IPS DF 6.9 (cell line): ENCODE data around the gene UBR7.
"Not testable (repeated sequence)": the region's sequence is repeated elsewhere in the genome, so short reads cannot be mapped to it uniquely, and the experiment has no call there.

Source experiments
- DNase-seq: peaks from one replicate; pipeline ENCODE4 v3.0.0-alpha.2; 2013; ENCODE audit warnings: low read depth, low spot score
- H3K27ac ChIP-seq: one replicate; pipeline ENCODE4 v1.5.1; 2013; ENCODE audit warnings: low read length, control low read depth
- H3K27me3 ChIP-seq: 2 replicates; pipeline ENCODE4 v1.6.1; 2013; ENCODE audit warnings: mild to moderate bottlenecking, low read length; ENCODE audit not compliant: control insufficient read depth, insufficient read depth
- H3K36me3 ChIP-seq: 2 replicates; pipeline ENCODE4 v1.6.1; 2013; ENCODE audit warnings: low read length; ENCODE audit not compliant: control insufficient read depth, insufficient read depth
- H3K4me1 ChIP-seq: 2 replicates; pipeline ENCODE4 v1.6.1; 2013; ENCODE audit warnings: low read length; ENCODE audit not compliant: control insufficient read depth, insufficient read depth
- H3K4me3 ChIP-seq: 2 replicates; pipeline ENCODE4 v1.5.1; 2013; ENCODE audit warnings: mild to moderate bottlenecking, low read length
- H3K9me3 ChIP-seq: 2 replicates; pipeline ENCODE4 v1.6.1; 2013; ENCODE audit warnings: low read length, inconsistent platforms; ENCODE audit not compliant: control insufficient read depth, insufficient read depth
- WGBS: extraction: QIAGEN DNeasy Blood & Tissue Kit; methylation state at CpG from one replicate; pipeline ENCODE4 v1.1.7; 2013; ENCODE audit warnings: mixed read lengths, missing lambda C conversion rate; ENCODE audit not compliant: insufficient read length, insufficient coverage; 5-methylcytosine and 5-hydroxymethylcytosine counted together

The UBR7 gene

DNA sequence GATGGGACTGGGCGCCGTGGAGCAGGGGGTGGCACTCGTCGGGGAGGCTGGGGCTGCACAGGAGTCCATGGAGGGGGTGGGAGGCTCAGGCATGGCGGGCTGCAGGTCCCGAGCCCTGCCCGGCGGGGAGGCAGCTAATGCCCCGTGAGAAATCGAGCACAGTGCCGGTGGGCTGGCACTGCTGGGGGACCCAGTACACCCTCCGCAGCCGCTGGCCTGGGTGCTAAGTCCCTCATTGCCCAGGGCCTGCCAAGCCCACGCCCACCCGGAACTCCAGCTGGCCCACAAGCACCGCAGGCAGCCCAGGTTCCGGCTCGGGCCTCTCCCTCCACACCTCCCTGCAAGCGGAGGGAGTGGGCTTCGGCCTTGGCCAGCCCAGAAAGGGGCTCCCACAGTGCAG lies 36.9 kb upstream of the UBR7 start:
- not testable (repeated sequence) for DNase-seq, H3K4me1 ChIP-seq, H3K4me3 ChIP-seq, H3K27me3 ChIP-seq, H3K36me3 ChIP-seq, H3K9me3 ChIP-seq, H3K27ac ChIP-seq
- no CpG with 5 or more reads among the region's 20 CpGs for WGBS

DNA sequence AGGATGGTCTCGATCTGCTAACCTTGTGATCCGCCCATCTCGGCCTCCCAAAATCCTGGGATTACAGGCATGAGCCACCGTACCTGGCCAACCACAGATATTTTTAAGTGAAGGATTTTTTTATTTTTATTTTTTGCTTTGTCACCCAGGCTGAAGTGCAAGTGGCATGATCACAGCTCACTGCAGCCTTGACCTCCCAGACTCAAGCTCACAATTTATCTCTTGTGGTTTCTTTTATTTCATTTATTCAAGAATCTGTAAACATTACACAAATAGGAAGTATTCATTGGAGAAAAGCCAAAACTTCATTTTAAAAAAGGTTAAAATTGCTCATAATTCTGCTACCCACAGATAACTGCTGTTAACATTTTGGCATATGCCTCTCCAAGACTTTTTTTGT lies 35.7 kb upstream of the UBR7 start:
- Histone ChIP-seq H3K36me3 (no peaks in the 10 kb centered on the region), H3K27ac (no peak overlapping the region), H3K9me3 (no peaks in the 10 kb centered on the region), H3K4me1 (no peaks in the 10 kb centered on the region), H3K27me3 (no peaks in the 10 kb centered on the region), H3K4me3 (no peak overlapping the region)
- WGBS = no CpG with 5 or more reads among the region's 4 CpGs
- DNase-seq = no peak

GRCh38 chr14:93173943-93174395 lies 33.1 kb upstream of the UBR7 start:
- H3K4me3 ChIP-seq = no peak overlapping the region
- H3K36me3 ChIP-seq = no peaks in the 10 kb centered on the region
- H3K9me3 ChIP-seq = no peaks in the 10 kb centered on the region
- no peaks in the 10 kb centered on the region for H3K4me1 ChIP-seq
- no peaks in the 10 kb centered on the region for H3K27me3 ChIP-seq
- no peak for DNase-seq
- no CpG with 5 or more reads among the region's 10 CpGs for WGBS
- H3K27ac ChIP-seq = no peak overlapping the region

GRCh38 chr14:93174731-93175130 lies 32.3 kb upstream of the UBR7 start:
- not testable (repeated sequence) for DNase-seq, H3K27me3 ChIP-seq, H3K27ac ChIP-seq, H3K9me3 ChIP-seq, H3K36me3 ChIP-seq, H3K4me3 ChIP-seq, H3K4me1 ChIP-seq
- WGBS = no CpG with 5 or more reads among the region's 5 CpGs

DNA sequence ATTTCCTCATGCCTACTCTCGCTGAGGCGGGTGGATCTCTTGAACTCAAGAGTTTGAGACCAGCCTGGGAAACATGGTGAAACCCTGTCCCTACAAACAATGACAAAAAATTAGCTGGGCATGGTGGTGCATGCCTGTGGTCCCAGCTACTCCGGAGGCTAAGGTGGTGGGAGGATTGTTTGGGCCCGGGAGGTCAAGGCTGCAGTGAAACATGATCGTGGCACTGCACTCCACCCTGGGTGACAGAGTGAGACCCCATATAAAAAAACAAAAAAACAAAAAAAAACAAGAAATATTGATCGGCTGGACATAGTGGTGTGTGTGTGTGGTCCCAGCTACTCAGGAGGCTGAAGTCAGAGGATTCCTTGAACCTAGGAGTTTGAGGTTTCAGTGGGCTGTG lies 31.6 kb upstream of the UBR7 start:
- no peaks in the 10 kb centered on the region for H3K9me3 ChIP-seq
- H3K27me3 ChIP-seq = no peaks in the 10 kb centered on the region
- H3K27ac ChIP-seq = no peak overlapping the region
- H3K4me1 ChIP-seq = no peaks in the 10 kb centered on the region
- H3K4me3 ChIP-seq = no peak overlapping the region
- no peak for DNase-seq
- H3K36me3 ChIP-seq = no peaks in the 10 kb centered on the region
- WGBS = no CpG with 5 or more reads among the region's 6 CpGs

DNA sequence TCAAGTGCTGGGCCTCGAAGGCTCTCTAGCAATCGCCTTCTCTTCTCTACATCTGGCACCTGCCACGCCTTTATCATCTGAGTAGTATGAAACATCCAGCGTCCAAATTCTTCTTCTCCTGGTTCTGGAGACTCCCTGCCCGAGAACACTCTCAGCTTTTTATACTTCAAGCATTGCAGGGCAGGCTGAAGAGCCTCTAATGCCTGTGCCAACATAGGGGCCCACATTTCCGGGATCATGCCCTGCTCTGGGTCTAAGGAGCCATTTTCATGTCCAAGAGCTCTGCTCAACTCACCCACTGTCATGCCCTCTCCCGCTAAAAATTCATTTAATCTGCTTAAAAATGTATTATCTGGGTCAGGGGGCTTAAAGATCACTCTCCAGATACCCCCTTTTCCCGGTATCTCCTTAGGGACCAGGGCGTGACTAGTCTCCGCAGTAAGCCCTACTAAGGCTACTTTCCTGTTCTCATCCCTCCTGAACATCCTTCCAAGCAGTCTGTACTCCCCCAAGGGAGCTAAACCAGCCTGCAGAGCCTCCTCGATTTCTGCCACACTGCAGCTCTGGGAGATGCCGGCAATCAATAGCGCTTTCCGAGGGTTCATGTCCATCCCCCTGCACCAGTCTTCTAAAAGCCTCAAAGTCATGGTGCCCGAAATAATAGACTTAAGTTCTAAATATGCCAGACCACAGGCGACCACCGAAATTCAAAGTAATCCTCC lies 23.3 kb upstream of the UBR7 start:
- Histone ChIP-seq H3K27ac (no peak overlapping the region), H3K27me3 (no peaks in the 10 kb centered on the region), H3K4me3 (peak overlapping the region; percentile 95; the same call in 1 of the 2 replicates), H3K4me1 (no peaks in the 10 kb centered on the region), H3K9me3 (no peaks in the 10 kb centered on the region), H3K36me3 (no peaks in the 10 kb centered on the region; the same call in 1 of the 2 replicates)
- DNase-seq = no peak
- WGBS = no CpG with 5 or more reads among the region's 17 CpGs

GRCh38 chr14:93184391-93185348 lies 22.4 kb upstream of the UBR7 start, which contains the start of the genes LYSET and MOAP1:
LYSET (plus strand) TSS chr14:93185317; CDS start chr14:93185406, 89 bp downstream.
MOAP1 (minus strand) TSS chr14:93184897; CDS start chr14:93184242, 655 bp downstream.
- H3K4me3 ChIP-seq = peak within 1 kb of the TSS; percentile 95
- no CpG with 5 or more reads among the region's 124 CpGs for WGBS
- no peaks in the 10 kb centered on the region for H3K27me3 ChIP-seq
- no peaks in the 10 kb centered on the region for H3K9me3 ChIP-seq
- H3K36me3 ChIP-seq = no peaks in the 10 kb centered on the region; the same call in 1 of the 2 replicates
- peak; percentile 31 for DNase-seq
- H3K4me1 ChIP-seq = no peaks in the 10 kb centered on the region
- no peak within 1 kb of the TSS for H3K27ac ChIP-seq

DNA sequence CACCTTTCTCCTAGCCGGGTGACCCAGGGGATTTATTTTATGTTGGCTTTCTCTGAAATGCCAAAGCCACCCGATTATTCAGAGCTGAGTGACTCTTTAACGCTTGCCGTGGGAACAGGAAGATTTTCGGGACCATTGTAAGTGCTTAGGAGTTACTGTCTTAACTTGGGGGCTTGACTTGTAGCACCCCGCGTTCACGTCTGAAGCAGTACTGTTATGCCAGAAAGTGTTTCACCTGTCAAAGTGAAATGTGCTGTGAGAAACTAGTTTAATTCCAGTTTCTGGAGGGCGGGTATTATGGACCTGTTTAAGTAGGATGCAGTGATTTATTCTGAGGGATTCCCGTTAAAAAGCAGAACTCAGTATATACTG lies 21.7 kb upstream of the UBR7 start:
- no CpG with 5 or more reads among the region's 10 CpGs for WGBS
- H3K27ac ChIP-seq = no peak overlapping the region
- no peaks in the 10 kb centered on the region for H3K4me1 ChIP-seq
- DNase-seq = no peak
- H3K27me3 ChIP-seq = no peaks in the 10 kb centered on the region
- peak overlapping the region; percentile 95; the same call in 1 of the 2 replicates for H3K4me3 ChIP-seq
- no peaks in the 10 kb centered on the region; the same call in 1 of the 2 replicates for H3K36me3 ChIP-seq
- H3K9me3 ChIP-seq = no peaks in the 10 kb centered on the region

GRCh38 chr14:93186466-93186865 lies 20.6 kb upstream of the UBR7 start:
- Histone ChIP-seq H3K9me3 (no peaks in the 10 kb centered on the region), H3K36me3 (no peaks in the 10 kb centered on the region; the same call in 1 of the 2 replicates), H3K27ac (no peak overlapping the region), H3K4me1 (no peaks in the 10 kb centered on the region), H3K4me3 (no peak overlapping the region; the same call in 1 of the 2 replicates), H3K27me3 (no peaks in the 10 kb centered on the region)
- no peak for DNase-seq
- no CpG with 5 or more reads among the region's 6 CpGs for WGBS

- Histone ChIP-seq H3K27me3 (no peaks in the 10 kb centered on the region), H3K27ac (no peak overlapping the region), H3K9me3 (no peaks in the 10 kb centered on the region), H3K4me1 (no peaks in the 10 kb centered on the region), H3K36me3 (no peaks in the 10 kb centered on the region; the same call in 1 of the 2 replicates), H3K4me3 (no peak overlapping the region)
- no peak for DNase-seq
- no CpG with 5 or more reads among the region's 3 CpGs for WGBS
Measured at GRCh38 chr14:93186956-93187355, 20.1 kb upstream of the UBR7 start.
